ENCODE measurements around the gene HLA-G. TPM values are rescaled to one million over a fixed set of nuclear protein-coding genes. Genes with fewer than 3 reads are reported as not detected.

The HLA-G gene
- total RNA-seq, 1 donor: not detected

DNA sequence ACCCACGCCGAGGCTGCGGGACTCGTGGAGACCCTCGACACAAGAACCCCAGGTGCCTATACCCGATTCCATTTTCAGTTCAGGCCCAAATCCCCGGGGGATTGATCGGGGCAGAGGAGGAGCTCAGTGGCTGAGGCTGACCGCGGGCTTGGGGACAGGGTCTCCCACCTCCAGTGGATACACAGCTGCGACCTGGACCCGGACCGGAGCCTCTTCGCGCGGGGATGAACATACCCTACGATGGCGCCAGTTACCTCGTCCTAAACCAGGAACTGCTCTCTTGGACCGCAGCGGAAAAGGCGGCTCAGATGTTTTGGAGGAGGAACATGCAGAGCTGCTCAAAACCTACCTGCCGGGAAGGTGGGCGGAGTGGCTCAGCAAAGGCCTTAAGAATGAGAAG, 27.4 kb upstream of the HLA-G start:
- DNase-seq (ENCODE audit: low read depth): no peak
- H3K4me3 ChIP-seq (ENCODE audit: low read depth, low read length): no peak overlapping the region
- TF ChIP-seq, protein P1, sequence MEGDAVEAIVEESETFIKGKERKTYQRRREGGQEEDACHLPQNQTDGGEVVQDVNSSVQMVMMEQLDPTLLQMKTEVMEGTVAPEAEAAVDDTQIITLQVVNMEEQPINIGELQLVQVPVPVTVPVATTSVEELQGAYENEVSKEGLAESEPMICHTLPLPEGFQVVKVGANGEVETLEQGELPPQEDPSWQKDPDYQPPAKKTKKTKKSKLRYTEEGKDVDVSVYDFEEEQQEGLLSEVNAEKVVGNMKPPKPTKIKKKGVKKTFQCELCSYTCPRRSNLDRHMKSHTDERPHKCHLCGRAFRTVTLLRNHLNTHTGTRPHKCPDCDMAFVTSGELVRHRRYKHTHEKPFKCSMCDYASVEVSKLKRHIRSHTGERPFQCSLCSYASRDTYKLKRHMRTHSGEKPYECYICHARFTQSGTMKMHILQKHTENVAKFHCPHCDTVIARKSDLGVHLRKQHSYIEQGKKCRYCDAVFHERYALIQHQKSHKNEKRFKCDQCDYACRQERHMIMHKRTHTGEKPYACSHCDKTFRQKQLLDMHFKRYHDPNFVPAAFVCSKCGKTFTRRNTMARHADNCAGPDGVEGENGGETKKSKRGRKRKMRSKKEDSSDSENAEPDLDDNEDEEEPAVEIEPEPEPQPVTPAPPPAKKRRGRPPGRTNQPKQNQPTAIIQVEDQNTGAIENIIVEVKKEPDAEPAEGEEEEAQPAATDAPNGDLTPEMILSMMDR (IDR thresholded peaks at IDR 0.05; ENCODE audit: insufficient read depth, low read depth, low read length): no peak

DNA sequence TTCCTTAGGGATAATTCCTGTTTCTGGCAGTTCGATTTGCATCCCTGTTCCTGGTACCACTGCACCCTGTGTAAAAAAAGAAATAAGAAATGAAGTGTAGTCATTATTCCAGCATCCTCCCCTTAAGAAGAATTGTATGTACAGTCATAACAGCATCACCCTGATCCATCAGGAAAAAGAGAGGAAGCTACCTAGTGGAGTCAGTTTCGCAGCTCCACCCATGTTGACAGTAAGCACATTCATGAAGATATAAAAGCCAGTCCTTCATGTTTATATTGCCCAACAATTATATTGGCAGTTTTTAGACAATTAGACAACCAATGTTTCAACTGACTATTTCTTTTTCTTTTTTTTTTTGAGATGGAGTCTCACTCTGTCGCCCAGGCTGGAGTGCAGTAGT, 21.2 kb upstream of the HLA-G start:
- H3K4me3 ChIP-seq (ENCODE audit: low read depth, low read length): no peak overlapping the region
- TF ChIP-seq, protein P1 (IDR thresholded peaks at IDR 0.05; ENCODE audit: insufficient read depth, low read depth, low read length): no peak
- DNase-seq (ENCODE audit: low read depth): no peak

DNA sequence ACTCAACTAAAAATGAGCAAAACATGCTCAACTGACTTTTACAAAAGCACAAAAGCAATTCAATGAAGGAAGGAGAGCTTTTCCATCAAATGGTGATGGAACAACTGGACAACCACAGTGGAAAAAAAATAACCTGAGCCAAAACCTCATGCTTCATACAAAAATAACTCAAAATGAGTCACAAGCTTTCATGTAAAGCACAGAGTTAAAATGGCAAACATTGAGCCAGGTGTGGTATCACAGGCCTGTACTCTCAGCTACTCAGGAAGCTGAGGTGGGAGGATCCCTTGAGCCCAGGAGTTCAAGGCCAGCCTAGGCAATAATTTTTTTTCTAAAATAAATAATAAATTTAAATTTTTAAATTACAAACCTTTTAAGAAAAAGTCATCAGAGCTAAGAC, 18.4 kb upstream of the HLA-G start:
- TF ChIP-seq, protein P1 (IDR thresholded peaks at IDR 0.05; ENCODE audit: insufficient read depth, low read depth, low read length): no peak
- H3K4me3 ChIP-seq (ENCODE audit: low read depth, low read length): no peak overlapping the region
- no peak for DNase-seq (ENCODE audit: low read depth)

DNA sequence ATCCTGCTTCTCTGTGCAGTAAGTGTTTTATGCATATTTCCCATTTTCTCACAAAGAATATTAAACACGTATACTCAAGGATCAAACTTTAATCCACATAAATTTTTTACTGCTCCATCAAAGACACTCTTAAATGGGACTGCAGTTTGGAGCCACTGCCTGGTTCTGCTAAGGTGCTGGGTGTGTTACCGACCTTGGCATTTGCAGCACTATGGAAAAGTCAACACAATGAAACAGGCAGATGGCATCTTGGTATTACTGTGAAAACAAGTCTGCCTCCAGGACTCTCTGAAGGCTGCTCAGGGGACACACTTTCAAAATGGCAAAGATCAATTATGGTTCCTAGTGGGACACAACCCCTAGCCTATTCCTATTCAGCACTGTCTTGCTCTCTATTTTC, 17.3 kb upstream of the HLA-G start:
- no peak overlapping the region for H3K4me3 ChIP-seq (ENCODE audit: low read depth, low read length)
- DNase-seq (ENCODE audit: low read depth): no peak
- TF ChIP-seq, protein P1 (IDR thresholded peaks at IDR 0.05; ENCODE audit: insufficient read depth, low read depth, low read length): no peak

DNA sequence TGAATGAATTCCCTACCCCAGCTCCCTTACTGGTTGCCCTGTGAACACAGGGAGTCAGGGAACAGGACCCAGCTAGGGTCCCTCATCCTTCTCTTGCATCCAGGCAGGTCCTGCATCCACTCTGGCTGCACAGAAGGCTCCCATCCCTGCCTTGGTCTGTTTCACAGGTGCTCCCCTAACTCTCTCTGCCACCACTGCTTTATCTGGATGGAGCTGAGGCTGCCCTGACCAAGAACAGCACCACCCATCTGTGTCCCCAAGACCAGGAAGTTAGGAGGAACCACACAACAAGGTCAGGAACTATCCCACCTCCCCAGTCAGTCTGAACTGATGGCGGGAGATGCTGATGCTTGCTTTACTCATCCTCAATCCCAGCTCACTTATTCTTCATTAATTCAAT, 16.2 kb upstream of the HLA-G start:
- DNase-seq (ENCODE audit: low read depth): no peak
- TF ChIP-seq, protein P1 (IDR thresholded peaks at IDR 0.05; ENCODE audit: insufficient read depth, low read depth, low read length): no peak
- H3K4me3 ChIP-seq (ENCODE audit: low read depth, low read length): no peak overlapping the region

DNA sequence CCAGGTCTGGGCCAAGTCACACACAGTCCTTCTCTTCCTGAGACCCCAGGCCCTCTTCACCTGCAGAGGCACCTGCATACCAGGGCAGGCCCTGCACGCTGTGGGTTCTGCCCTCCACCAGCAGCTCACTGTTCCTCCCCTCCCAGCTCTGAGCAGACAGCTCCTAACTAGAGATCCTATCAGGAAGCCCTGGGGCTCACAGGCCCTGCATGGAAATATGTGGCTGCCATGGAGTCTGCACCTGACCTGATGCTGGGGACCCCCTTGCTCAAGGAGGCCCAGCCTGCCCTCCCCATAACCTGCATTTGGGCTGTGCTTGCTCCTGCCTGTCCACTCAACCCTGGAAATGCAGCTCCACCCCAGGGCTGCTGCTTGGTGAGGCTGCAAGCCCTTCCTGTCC, 14.6 kb upstream of the HLA-G start:
- no peak overlapping the region for H3K4me3 ChIP-seq (ENCODE audit: low read depth, low read length)
- TF ChIP-seq, protein P1 (IDR thresholded peaks at IDR 0.05; ENCODE audit: insufficient read depth, low read depth, low read length): no peak
- no peak for DNase-seq (ENCODE audit: low read depth)

DNA sequence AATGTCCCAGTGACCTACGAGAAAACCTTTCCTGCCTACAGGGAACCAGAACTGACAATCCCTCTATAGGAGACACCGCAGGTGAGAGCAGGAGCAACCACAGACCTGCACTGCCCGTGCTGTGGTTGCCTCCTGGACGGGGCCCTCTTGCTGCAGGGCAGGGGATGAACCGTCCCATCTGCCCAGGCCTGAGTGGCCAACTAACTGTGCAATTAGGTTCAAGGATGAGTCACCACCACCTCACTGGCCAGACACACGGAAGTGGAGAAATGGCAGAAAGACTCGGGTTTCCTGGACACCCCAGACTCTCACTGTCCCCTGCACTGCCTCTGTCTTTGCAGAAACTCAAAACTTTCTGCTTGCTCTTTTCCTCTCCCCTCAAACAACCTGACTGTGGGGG, 13.8 kb upstream of the HLA-G start:
- no peak for DNase-seq (ENCODE audit: low read depth)
- TF ChIP-seq, protein P1 (IDR thresholded peaks at IDR 0.05; ENCODE audit: insufficient read depth, low read depth, low read length): no peak
- no peak overlapping the region for H3K4me3 ChIP-seq (ENCODE audit: low read depth, low read length)
